Astrocyte (in vitro differentiated cells and primary cell): ENCODE data around the gene CENPF. TPM values are rescaled to one million over a fixed set of nuclear protein-coding genes. Genes with fewer than 3 reads are reported as not detected.

Experiments used
- DNase-seq: peaks from one replicate; pipeline ENCODE4 v3.0.0-alpha.2; 2010; ENCODE audit warnings: low read depth
- FAIRE-seq: peaks from 2 replicates; lab custom pipeline; 2011; peaks lifted over from hg19 to GRCh38; lab: Jason Lieb, UNC
- H2AFZ ChIP-seq: 2 replicates; pipeline ENCODE4 v1.6.0; 2012; ENCODE audit warnings: low read depth, low read length, inconsistent platforms
- H3K27ac ChIP-seq: 2 replicates; pipeline ENCODE4 v1.5.1; 2011; ENCODE audit warnings: low read depth, low read length, inconsistent platforms
- H3K27me3 ChIP-seq: 2 replicates; pipeline ENCODE4 v1.6.0; 2011; ENCODE audit warnings: low read length, inconsistent platforms; ENCODE audit not compliant: insufficient read depth
- H3K36me3 ChIP-seq: 2 replicates; pipeline ENCODE4 v1.5.1; 2011; ENCODE audit warnings: low read length, inconsistent platforms; ENCODE audit not compliant: insufficient read depth
- H3K4me1 ChIP-seq: 2 replicates; pipeline ENCODE4 v1.5.1; 2011; ENCODE audit warnings: low read length, inconsistent platforms; ENCODE audit not compliant: insufficient read depth
- H3K4me2 ChIP-seq: 2 replicates; pipeline ENCODE4 v1.6.0; 2012; ENCODE audit warnings: low read length, inconsistent platforms
- H3K4me3 ChIP-seq: 2 replicates; pipeline ENCODE4 v1.5.1; 2011; ENCODE audit warnings: low read depth, mild to moderate bottlenecking, low read length, inconsistent platforms; ENCODE audit not compliant: insufficient read depth
- H3K79me2 ChIP-seq: 2 replicates; pipeline ENCODE4 v1.6.0; 2012; ENCODE audit warnings: mild to moderate bottlenecking, low read length, inconsistent platforms; ENCODE audit not compliant: insufficient read depth
- H3K9ac ChIP-seq: 2 replicates; pipeline ENCODE4 v1.6.0; 2012; ENCODE audit warnings: mild to moderate bottlenecking, low read length, inconsistent platforms
- H3K9me3 ChIP-seq: 2 replicates; pipeline ENCODE4 v1.5.1; 2012; ENCODE audit warnings: low read depth, mild to moderate bottlenecking, low read length, inconsistent platforms; ENCODE audit not compliant: insufficient read depth
- H4K20me1 ChIP-seq: 2 replicates; pipeline ENCODE4 v1.6.0; 2012; ENCODE audit warnings: low read length, inconsistent platforms; ENCODE audit not compliant: insufficient read depth
- H3K27ac Mint-ChIP-seq: one replicate; pipeline ENCODE4 v1.8.0; 2021; ENCODE audit warnings: mild to moderate bottlenecking, mixed read lengths; ENCODE audit not compliant: unreplicated experiment
- H3K27me3 Mint-ChIP-seq: one replicate; pipeline ENCODE4 v1.8.0; 2021; ENCODE audit warnings: low read depth, mixed read lengths; ENCODE audit not compliant: unreplicated experiment
- H3K36me3 Mint-ChIP-seq: one replicate; pipeline ENCODE4 v1.8.0; 2021; ENCODE audit warnings: low read depth, mixed read lengths; ENCODE audit not compliant: unreplicated experiment
- H3K4me1 Mint-ChIP-seq: one replicate; pipeline ENCODE4 v1.8.0; 2021; ENCODE audit warnings: low read depth, mixed read lengths; ENCODE audit not compliant: unreplicated experiment
- H3K4me3 Mint-ChIP-seq: one replicate; pipeline ENCODE4 v1.8.0; 2021; ENCODE audit warnings: mild to moderate bottlenecking, moderate library complexity, mixed read lengths; ENCODE audit not compliant: unreplicated experiment
- H3K9me3 Mint-ChIP-seq: one replicate; pipeline ENCODE4 v1.8.0; 2021; ENCODE audit warnings: mild to moderate bottlenecking, mixed read lengths; ENCODE audit not compliant: unreplicated experiment
- EZH2 ChIP-seq: IDR thresholded peaks from 2 replicates; pipeline ENCODE4 v1.6.1; 2012; ENCODE audit warnings: mild to moderate bottlenecking, low read length, inconsistent platforms; ENCODE audit not compliant: insufficient read depth
- total RNA-seq: library from RNA; stranded (reverse); gene quantifications from 2 replicates; pipeline ENCODE4 v1.2.1, GENCODE V29; 2021
- TF ChIP-seq, protein P1 (sequence below): IDR thresholded peaks from 2 replicates; pipeline ENCODE4 v1.5.1; 2011; ENCODE audit warnings: low read depth, mild to moderate bottlenecking, inconsistent platforms, low read length, moderate library complexity; ENCODE audit not compliant: insufficient read depth

CENPF gene
- total RNA-seq, 1 donor from 2014 or later, result 22.9 TPM

DNA sequence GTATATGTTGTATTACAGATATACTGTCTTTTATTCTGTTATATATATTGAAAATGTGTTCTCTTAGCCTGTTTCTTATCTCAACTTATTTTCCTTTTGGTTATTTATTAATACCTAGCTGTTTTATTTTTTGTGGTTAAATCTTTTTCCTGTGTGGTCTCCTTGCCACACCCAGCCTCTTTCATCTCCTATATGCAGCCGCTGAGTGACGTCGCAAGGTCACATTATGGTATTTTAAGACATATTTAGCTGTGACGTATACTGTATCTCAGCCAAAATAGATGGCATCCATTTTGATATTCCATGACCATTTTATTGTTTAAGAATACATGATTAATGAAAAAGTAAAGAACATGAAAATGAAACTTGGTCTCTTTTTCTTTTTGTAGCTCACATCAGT is 29.1 kb downstream of the CENPF start:
- no peak for FAIRE-seq
- Histone ChIP-seq H2AFZ (no peak overlapping the region), H3K27me3 (no peaks in the 10 kb centered on the region), H4K20me1 (no peaks in the 10 kb centered on the region), H3K79me2 (peaks cover 6% of the 10 kb centered on the region), H3K4me3 (no peak overlapping the region), H3K4me2 (no peak overlapping the region), H3K9me3 (no peaks in the 10 kb centered on the region), H3K27ac (no peak overlapping the region), H3K9ac (no peak overlapping the region), H3K4me1 (no peaks in the 10 kb centered on the region), H3K36me3 (peaks cover 32% of the 10 kb centered on the region)
- Mint-ChIP-seq H3K27me3 (no peaks in the 10 kb centered on the region), H3K4me1 (no peaks in the 10 kb centered on the region), H3K27ac (no peak overlapping the region), H3K9me3 (no peaks in the 10 kb centered on the region), H3K4me3 (no peak overlapping the region), H3K36me3 (no peaks in the 10 kb centered on the region)
- TF ChIP-seq EZH2, result no peak
- TF ChIP-seq, protein P1, sequence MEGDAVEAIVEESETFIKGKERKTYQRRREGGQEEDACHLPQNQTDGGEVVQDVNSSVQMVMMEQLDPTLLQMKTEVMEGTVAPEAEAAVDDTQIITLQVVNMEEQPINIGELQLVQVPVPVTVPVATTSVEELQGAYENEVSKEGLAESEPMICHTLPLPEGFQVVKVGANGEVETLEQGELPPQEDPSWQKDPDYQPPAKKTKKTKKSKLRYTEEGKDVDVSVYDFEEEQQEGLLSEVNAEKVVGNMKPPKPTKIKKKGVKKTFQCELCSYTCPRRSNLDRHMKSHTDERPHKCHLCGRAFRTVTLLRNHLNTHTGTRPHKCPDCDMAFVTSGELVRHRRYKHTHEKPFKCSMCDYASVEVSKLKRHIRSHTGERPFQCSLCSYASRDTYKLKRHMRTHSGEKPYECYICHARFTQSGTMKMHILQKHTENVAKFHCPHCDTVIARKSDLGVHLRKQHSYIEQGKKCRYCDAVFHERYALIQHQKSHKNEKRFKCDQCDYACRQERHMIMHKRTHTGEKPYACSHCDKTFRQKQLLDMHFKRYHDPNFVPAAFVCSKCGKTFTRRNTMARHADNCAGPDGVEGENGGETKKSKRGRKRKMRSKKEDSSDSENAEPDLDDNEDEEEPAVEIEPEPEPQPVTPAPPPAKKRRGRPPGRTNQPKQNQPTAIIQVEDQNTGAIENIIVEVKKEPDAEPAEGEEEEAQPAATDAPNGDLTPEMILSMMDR, result no peak
- DNase-seq, result no peak

DNA sequence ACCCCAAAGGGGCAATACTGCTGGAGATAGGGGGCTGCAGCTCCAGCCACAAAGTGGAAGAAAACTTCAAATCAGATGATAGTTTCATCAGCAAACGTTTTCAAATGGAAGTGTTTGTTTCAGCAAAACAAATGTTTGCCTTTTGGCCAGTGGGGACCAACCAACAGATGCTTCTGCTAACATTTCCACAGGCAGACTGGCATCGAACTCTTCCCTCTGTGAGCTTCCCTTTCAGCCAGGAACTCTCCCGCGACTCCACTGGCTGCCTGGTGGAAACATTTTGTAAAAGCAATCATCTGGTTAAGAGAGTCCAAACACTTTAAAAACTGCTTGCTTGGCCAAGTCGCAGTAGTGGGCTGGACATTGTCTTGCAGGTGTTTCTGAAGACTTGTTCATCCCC is 30.7 kb downstream of the CENPF start:
- no peaks in the 10 kb centered on the region for H3K9me3 Mint-ChIP-seq
- no peak overlapping the region for H2AFZ ChIP-seq
- H3K27ac ChIP-seq, result no peak overlapping the region
- no peak for DNase-seq
- H3K36me3 ChIP-seq, result peaks cover 32% of the 10 kb centered on the region
- TF ChIP-seq EZH2, result no peak
- TF ChIP-seq, protein P1, result no peak
- peaks cover 12% of the 10 kb centered on the region for H3K4me1 Mint-ChIP-seq
- H3K4me3 Mint-ChIP-seq, result peak overlapping the region; percentile 60
- no peak overlapping the region for H3K27ac Mint-ChIP-seq
- H3K27me3 ChIP-seq, result no peaks in the 10 kb centered on the region
- no peak for FAIRE-seq
- peaks cover 6% of the 10 kb centered on the region for H3K79me2 ChIP-seq
- no peak overlapping the region for H3K4me3 ChIP-seq
- H3K27me3 Mint-ChIP-seq, result no peaks in the 10 kb centered on the region
- H4K20me1 ChIP-seq, result no peaks in the 10 kb centered on the region
- H3K4me1 ChIP-seq, result peaks cover 2% of the 10 kb centered on the region
- no peaks in the 10 kb centered on the region for H3K36me3 Mint-ChIP-seq
- H3K9me3 ChIP-seq, result no peaks in the 10 kb centered on the region
- no peak overlapping the region for H3K9ac ChIP-seq
- no peak overlapping the region for H3K4me2 ChIP-seq

DNA sequence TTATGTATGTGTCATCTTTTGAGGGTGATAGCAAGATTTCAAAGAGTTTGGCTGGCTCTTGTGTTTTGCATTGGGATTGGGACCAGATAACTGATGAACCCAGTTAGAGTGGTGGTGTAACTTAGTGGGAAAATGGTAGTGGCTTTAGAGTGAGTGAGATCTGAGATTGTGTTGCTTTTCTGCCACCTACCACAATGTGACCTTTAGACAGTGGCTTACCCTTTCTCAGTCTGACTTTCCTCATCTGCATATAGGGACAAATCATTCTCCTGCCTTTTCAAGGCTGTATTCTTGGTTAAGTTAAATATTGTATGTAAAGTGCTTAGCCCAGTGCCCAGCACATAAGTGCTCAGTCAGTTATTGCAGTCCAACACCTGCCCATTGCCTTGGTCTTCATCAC is 31.3 kb downstream of the CENPF start:
- no peak overlapping the region for H2AFZ ChIP-seq
- Mint-ChIP-seq H3K4me3 (no peak overlapping the region), H3K27ac (no peak overlapping the region), H3K36me3 (no peaks in the 10 kb centered on the region), H3K4me1 (peaks cover 17% of the 10 kb centered on the region), H3K9me3 (no peaks in the 10 kb centered on the region), H3K27me3 (no peaks in the 10 kb centered on the region)
- H3K79me2 ChIP-seq, result peaks cover 6% of the 10 kb centered on the region
- no peak overlapping the region for H3K27ac ChIP-seq
- H3K4me2 ChIP-seq, result no peak overlapping the region
- no peaks in the 10 kb centered on the region for H4K20me1 ChIP-seq
- DNase-seq (no peak), FAIRE-seq (no peak)
- peaks cover 8% of the 10 kb centered on the region for H3K4me1 ChIP-seq
- H3K4me3 ChIP-seq, result no peak overlapping the region
- TF ChIP-seq, protein P1, result no peak
- TF ChIP-seq EZH2, result no peak
- H3K9ac ChIP-seq, result no peak overlapping the region
- peaks cover 32% of the 10 kb centered on the region for H3K36me3 ChIP-seq
- no peaks in the 10 kb centered on the region for H3K27me3 ChIP-seq
- no peaks in the 10 kb centered on the region for H3K9me3 ChIP-seq
